Measurements from ENCODE around the gene GUCD1.

DNA sequence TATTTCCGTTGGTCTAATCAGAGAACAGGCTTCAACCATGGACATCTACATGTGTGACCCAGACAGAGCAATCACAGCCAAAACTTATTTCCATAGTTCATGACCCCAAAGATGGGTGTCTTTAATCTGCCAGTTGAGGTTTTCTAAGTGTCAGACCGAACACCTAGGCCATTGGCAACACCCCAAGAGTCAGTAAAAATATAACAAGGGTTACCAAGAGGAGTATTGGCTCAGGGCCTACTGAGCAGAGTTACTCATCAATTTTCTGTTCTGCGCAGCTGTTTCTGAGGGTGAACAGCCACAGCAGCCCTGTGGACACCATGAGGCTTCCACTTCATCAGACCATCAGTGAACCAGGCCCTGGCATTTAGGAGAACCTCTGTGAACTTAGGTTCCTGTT lies 18.8 kb downstream of the GUCD1 start:
- TF ChIP-seq POLR2AphosphoS5 (IDR thresholded peaks at IDR 0.05), result no peak
- TF ChIP-seq, protein P1, sequence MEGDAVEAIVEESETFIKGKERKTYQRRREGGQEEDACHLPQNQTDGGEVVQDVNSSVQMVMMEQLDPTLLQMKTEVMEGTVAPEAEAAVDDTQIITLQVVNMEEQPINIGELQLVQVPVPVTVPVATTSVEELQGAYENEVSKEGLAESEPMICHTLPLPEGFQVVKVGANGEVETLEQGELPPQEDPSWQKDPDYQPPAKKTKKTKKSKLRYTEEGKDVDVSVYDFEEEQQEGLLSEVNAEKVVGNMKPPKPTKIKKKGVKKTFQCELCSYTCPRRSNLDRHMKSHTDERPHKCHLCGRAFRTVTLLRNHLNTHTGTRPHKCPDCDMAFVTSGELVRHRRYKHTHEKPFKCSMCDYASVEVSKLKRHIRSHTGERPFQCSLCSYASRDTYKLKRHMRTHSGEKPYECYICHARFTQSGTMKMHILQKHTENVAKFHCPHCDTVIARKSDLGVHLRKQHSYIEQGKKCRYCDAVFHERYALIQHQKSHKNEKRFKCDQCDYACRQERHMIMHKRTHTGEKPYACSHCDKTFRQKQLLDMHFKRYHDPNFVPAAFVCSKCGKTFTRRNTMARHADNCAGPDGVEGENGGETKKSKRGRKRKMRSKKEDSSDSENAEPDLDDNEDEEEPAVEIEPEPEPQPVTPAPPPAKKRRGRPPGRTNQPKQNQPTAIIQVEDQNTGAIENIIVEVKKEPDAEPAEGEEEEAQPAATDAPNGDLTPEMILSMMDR (IDR thresholded peaks at IDR 0.05), result no peak
